Skin epidermis (tissue), 12 donors: Measurements from ENCODE around the gene CLEC7A.

ENCODE experiments used
- H3K27ac ChIP-seq, 21 experiments: fragments of 200-600 bp; sonication (generic) in 11 of 21; one replicate each; pipeline ENCODE4 v1.5.0; 2020; ENCODE audit warnings: mild to moderate bottlenecking in 3 of 21, inconsistent platforms in 2 of 21, moderate library complexity in 2 of 21
- H3K4me3 ChIP-seq, 7 experiments: fragments of 200-600 bp; sonication (generic) in 2 of 7; one replicate each; pipeline ENCODE4 v1.5.0; 2020; ENCODE audit warnings: inconsistent platforms in 2 of 7, mild to moderate bottlenecking in 2 of 7, moderate library complexity in 1 of 7

CLEC7A gene

DNA sequence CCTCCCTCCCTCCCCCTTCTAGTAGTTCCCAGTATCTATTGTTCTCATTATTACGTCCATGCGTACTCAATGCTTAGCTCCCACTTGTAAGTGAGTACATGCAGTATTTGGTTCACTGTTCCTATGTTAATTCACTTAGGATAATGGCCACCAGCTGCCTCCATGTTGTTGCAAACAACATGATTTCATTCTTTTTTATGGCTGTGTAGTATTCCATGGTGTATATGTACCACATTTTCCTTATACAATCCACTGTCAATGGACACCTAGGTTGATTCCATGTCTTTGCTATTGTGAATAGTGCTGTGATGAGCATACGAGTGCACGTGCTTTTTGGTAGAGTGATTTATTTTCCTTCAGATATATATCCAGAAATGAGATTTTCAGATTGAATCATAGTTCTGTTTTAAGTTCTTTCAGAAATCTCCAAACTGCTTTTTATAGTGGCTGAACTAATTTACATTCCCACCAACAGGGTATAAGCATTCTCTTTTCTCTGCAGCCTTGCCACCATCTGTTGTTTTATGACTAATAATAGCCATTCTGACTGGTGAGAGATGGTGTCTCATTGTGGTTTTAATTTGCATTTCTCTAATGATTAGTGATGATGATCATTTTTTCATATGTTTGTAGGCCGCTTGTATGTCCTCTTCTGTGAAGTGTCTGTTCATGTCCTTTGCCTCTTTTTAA, 17.9 kb upstream of the CLEC7A start:
- no peak overlapping the region for H3K27ac ChIP-seq
- no peak overlapping the region for H3K4me3 ChIP-seq

DNA sequence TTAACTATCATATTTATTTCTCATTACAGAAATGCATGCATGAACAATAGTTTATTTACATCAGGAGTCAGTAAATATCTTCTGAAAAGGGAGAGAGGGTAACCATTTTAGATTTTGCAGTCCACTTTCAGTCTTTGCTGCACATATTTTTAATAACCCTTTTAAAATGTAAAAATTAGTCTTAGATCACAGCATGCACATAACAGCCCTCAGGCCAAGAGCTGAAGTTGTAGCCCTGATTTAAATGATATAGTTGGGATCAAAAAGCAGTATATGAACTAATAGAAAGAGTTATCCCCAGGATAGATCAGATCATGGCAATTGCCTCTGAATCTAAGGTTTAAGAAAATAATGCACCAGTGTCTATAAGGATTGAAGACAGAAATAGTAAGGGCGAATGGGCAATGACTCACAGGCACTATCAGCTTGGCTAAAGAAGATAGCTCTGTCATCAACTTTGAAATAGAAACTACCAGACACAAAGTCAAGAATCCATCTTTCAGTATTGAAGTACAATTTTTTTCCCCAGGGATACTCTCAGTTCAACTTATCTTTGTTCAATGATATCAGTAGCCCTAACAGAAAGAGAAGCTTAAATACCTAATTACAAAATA, 13.1 kb upstream of the CLEC7A start:
- no peak overlapping the region for H3K4me3 ChIP-seq
- H3K27ac ChIP-seq = no peak overlapping the region

DNA sequence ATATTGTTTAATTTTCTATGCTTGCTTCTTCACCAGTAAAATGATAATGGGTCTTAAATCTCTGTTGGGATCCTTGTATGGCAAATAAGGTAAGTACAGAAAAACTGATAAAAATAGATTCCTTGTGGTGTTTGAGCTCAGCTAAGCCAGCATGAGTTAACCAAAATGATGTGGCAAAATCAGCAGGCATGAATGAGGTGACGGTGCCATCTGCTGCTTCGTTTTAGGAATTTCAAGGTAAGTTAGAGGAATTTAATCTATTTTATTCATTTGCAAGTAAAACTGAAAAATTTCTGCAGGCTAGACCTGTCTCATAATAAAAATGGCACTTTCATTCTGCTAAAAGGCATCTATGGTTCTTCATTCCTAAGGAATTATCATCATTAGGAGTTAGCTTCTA, 10.0 kb upstream of the CLEC7A start:
- Histone ChIP-seq H3K4me3 (no peak overlapping the region), H3K27ac (no peak overlapping the region)

DNA sequence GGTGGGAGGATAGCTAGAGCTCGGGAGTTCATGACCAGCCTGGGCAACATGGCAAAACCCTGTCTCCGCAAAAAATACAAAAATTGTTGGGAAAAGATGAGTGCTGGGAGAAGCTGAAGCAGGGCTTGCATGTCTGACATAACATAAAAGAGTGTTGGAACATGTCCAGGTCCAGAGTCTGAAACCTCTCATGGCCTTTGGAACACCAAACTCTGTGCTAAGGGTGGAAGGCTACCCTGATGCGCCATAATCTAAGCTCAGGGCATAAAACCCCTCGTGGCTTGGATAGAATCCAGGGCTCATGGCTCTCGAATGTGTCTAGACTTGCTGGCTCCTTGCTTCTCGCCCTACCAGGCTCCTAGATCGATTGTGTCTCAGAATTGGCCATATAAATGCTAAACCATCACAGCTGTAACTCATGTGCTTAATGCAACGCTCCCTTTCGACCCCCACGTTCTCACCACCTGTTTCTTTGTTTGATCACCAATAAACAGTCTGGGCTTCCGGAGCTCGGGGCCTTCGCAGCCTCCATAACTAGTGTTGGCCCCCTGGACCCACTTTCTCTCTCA, 6.7 kb upstream of the CLEC7A start:
- no peak overlapping the region for H3K27ac ChIP-seq

DNA sequence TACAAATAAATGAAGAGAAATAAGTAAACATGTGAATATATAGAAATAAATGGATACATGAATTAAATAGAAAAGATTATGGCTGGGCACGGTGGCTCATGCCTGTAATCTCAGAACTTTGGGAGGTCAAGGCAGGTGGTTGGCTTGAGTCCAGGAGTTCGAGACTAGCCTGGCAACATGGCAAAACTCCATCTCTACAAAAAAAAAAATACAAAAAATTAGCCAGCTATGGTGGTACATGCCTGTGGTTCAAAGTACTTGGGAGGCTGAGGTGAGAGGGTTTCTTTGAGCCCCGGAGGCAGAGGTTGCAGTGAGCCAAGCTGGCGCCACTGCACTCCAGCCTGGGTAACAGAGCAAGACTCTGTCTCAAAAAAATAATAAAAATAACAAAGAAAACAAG, 5.1 kb upstream of the CLEC7A start:
- no peak overlapping the region for H3K27ac ChIP-seq
- no peak overlapping the region for H3K4me3 ChIP-seq

More for the DNA sequence above, 6.7 kb upstream of the CLEC7A start:
- H3K4me3 ChIP-seq = no peak overlapping the region

DNA sequence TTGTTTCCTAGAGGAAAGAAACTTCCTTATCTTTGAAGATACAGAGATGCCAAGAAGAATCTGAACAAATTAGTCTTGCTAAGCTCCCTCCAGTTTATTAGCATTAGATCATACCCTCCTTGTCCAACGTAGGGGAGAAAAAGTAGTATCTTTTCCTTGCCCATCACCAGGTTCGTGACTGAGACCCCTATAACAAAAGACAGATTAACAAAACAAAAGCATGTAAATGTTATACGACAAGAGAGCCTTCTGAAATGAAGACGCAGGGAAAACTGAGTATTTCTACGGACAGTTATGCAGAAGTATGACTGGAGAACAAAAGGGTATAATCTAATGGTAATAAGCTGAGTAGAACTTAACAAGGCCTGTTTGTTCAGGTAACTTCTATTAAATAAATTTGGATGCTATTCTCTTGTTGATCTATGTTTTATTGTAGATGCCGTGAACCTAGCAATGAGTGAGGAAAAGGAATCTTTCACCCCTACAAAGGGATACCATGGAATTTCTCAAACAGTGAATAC, 2.9 kb upstream of the CLEC7A start:
- H3K27ac ChIP-seq = no peak overlapping the region

DNA sequence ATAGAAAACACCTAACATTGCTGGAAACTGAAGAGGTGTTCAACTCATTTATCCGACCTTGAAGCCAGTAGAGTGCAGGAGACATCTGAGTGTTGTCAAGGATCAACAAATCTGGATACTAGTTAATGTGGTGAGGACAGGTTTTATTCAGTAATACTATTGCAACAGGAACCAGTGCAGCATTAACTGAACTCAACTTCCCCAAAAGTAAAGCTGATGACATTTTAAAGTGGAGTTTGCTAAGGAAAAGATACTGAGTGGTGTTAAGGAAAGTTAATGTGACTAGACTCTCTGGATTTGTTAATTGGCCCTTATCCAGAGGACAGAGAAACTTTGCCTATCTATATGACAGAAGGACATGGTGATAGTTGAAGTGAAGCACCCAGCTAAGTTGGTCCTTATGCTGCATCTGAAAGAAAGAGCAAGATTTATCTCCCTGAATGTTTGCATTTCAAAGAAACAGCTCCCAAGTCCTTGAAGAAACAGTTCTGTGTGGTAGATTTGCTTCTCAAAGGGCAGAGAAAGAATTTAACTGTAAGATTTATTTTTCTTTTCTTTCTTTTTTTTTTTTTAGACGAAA, 1.2 kb upstream of the CLEC7A start:
- Histone ChIP-seq H3K4me3 (no peak overlapping the region), H3K27ac (peak overlapping the region in 11 of 21 experiments; percentile 6 to 87 (median 78))

More for the DNA sequence above, 2.9 kb upstream of the CLEC7A start:
- no peak overlapping the region for H3K4me3 ChIP-seq

DNA sequence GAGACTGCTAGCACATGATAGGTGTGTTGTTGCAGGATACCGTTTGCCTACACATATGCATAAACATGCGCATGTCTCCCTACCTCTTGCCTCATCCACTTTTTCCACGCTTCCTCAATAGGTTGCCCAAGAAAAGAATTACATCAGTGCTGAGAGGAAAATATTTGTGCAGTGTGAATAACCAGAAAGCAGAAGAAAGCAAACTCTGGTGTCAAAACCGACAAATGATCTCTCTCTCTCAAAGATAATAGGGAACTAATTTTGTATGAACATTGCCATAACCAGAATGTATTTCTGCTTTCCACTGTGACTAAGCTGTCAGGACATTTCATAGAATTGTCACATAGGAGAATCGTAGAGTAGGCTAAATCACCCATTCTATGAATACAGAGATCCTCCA, 1.3 kb downstream of the CLEC7A start:
- H3K4me3 ChIP-seq = peak overlapping the region in 5 of 7 experiments; percentile 11 to 35 (median 27)
- peak overlapping the region in 13 of 21 experiments; percentile 39 to 87 (median 79) for H3K27ac ChIP-seq

DNA sequence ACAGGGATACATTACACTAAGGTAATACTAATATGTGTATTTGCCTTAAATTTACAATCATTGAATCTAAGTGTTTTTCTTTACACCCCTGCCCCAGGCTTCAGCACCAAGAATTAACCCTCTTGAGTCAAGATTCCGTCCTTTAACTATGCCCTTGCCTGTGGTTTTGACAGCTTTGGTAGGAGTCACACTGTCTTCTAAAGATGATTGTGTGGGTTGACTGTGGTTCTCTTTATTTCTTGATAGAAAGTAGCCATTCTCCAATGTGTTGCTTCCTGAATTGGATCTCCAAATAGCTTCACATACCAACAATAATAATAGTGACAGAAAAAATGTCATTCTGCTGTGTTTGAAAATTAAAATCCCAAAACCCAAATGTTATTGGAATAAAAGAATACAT, 3.6 kb downstream of the CLEC7A start:
- H3K4me3 ChIP-seq = no peak overlapping the region
- no peak overlapping the region for H3K27ac ChIP-seq

DNA sequence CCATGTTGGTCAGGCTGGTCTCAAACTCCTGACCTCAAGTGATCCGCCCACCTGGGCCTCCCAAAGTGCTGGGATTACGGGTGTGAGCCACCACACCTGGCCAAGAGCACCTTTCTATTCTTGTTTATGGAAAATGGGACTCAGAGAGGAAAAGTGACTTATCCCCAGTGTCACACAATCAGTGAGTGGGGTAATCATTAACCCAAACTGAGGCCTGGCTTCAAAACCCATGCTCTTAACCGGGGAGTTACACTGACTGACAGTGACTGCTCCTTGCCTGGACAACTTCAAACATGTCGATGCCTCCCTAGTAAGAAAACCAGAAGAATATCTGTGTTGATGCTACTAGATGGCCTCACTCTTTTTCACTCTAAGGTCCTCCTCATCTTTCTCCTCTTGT, 7.3 kb downstream of the CLEC7A start:
- Histone ChIP-seq H3K27ac (peak overlapping the region in 1 of 21 experiments; percentile 29), H3K4me3 (no peak overlapping the region)

DNA sequence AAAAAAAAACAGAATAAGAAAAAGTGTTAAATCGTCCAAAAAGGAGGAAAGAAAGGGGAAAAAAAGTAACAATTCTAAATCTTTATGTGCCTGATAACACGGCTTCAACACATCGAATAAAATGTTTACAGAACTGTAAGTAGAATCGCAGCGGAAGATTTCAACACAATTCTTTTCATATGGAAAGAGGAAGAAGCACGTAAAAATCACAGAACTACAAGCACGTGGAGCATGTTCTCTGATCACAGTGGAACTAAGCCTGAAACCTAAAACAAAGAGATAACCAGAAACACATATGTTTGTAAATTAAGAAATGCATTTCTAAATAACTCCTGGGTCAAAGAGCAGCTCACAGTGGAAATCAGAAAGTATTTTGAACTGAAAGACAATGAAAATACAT, 8.7 kb downstream of the CLEC7A start:
- H3K4me3 ChIP-seq = no peak overlapping the region
- peak overlapping the region in 3 of 21 experiments; percentile 14 to 26 (median 22) for H3K27ac ChIP-seq

DNA sequence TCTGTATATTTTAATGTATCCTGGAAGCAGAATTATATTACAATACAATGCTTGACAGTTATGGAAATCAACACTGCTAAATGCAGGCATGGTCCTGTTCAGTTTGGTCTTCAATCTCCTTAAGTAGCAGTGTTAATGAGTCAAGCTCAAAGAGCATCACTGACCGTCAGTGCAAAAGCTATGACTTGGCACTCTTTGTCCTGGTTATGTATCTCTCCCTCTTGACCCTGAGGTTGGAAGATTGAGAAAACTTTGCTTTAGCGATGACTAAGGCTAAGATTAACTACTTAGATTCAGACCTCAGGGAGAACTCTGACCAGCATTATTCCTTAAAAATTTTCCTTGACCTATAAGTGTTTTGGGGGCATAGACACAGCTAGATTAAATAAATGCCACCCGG, 10.9 kb downstream of the CLEC7A start:
- Histone ChIP-seq H3K4me3 (no peak overlapping the region), H3K27ac (no peak overlapping the region)

DNA sequence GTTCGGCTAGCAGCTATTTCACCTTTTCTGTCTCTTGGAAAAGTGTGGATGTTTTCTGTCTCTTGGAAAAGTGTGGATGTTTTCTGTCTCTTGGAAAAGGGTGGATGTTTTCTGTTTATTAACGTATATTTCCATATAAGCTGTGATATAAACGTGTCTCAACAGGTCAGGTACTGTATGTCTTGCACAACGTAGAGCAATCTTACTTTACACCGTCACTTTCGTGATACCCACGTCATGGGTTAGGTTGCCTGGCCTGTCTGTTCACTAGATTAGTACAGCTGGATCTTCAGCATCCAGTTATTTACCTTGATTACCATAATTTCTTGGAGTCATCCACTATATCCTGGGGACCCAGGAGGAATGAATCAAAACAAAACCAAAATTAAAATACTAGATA, 14.1 kb downstream of the CLEC7A start:
- Histone ChIP-seq H3K4me3 (no peak overlapping the region), H3K27ac (no peak overlapping the region)

DNA sequence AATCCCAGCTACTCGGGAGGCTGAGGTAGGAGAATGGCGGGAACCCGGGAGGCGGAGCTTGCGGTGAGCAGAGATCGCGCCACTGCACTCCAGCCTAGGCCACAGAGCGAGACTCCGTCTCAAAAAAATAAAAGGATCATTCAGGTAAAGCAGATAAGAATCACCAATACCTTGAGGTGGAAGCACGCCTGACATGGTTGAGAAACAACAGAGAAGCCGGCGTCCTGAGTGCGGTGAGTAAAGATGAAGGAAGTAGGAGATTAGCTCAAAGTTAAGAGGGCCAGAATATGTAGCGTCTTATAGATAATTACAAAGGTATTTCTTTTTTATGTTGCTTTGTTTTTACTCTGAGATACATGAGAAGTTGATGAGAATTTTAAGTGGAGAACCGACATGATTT, 14.7 kb downstream of the CLEC7A start:
- no peak overlapping the region for H3K4me3 ChIP-seq
- no peak overlapping the region for H3K27ac ChIP-seq

DNA sequence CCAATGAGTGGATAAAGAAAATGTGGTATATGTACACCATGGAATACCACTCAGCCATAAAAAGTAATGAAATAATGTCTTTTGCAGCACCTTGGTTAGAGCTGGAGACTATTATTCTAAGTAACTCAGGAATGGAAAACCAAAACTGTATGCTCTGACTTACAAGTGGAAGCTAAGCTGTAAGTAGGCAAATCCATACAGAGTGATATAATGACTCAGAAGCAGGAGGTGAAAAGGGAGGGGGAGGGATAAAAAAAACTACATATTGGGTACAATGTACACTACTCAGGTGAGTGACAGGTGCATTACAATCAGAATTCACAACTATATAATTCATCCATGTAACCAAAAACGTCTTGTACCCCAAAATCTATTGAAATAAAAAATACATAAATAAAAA, 16.1 kb downstream of the CLEC7A start:
- no peak overlapping the region for H3K27ac ChIP-seq
- no peak overlapping the region for H3K4me3 ChIP-seq

DNA sequence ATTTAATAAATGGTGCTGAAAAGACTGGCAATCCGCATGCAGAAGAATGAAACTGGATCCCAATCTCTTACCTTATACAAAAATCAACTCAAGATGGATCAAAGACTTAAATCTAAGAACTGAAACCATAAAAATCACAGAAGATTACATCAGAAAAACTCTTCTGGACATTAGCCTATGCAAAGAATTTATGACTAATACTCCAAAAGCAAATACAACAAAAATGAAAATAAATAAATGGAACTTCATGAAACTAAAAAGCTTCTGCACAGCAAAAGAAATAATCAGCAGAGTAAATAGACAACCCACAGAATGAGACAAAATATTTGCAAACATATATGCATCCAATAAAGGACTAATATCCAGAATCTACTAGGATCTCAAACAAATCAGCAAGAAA, 16.9 kb downstream of the CLEC7A start:
- Histone ChIP-seq H3K4me3 (no peak overlapping the region), H3K27ac (no peak overlapping the region)

DNA sequence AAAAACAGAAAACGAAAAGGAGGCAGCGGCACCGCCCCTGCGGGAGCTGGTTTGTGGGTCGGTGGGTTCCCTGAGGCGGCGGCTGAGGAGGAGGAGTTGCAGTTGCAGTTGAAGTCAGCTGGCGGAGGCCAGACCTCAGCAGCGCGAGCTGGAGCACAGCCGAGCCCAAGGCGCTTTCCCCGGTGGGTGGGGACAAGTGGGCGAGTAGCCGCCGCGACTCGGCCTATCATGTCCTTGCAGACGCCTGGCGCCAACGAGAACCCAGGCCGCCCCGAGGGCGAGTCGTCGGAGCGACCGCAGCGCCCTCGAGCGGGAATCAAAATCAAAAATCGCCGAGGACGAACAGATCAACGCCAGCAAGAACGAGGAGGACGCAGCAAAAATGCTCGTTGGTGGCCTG, 18.5 kb downstream of the CLEC7A start:
- H3K4me3 ChIP-seq = no peak overlapping the region
- H3K27ac ChIP-seq = no peak overlapping the region

DNA sequence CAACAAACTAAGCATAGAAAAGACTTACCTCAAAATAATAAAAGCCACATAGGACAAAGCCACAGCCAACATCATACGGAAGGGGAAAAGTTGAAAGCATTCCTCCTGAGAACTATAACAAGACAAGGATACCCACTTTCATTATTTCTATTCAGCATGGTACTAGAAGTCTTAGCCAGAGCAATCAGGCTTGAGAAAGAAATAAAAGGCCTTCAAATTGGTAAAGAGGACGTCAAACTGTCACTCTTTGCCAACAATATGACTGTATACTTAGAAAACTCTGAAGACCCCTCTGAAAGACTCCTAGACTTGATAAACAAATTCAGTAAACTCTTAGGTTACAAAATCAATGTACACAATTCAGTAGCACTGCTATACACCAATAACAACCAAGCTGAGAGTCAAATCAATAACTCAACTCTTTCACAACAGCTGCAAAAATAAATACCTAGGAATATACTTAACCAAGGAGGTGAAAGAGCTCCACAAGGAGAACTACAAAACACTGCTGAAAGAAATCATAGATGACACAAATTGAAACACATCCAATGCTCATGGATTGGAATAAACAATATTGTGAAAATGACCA, 19.6 kb downstream of the CLEC7A start:
- Histone ChIP-seq H3K27ac (no peak overlapping the region), H3K4me3 (no peak overlapping the region)

DNA sequence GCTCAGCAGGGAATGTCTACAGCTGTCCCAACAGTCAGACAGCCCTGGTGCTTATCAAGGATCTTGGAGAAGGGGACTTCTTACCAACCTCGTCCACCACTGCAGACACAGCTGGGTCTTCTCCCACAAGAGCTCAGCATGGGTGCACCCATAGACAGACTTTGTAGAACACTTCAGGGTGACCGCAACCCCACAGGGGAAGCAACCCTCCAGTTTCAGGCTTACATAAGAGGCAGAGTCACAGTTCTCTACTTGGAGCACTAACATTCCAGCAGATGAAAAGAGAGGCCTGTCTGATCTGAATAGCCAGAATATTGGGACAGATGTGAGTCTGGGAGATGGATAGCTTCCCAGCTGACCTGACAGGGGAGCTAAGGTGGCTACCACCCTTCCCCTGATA, 27.7 kb downstream of the CLEC7A start:
- no peak overlapping the region for H3K4me3 ChIP-seq
- H3K27ac ChIP-seq = peak overlapping the region in 1 of 21 experiments; percentile 22

DNA sequence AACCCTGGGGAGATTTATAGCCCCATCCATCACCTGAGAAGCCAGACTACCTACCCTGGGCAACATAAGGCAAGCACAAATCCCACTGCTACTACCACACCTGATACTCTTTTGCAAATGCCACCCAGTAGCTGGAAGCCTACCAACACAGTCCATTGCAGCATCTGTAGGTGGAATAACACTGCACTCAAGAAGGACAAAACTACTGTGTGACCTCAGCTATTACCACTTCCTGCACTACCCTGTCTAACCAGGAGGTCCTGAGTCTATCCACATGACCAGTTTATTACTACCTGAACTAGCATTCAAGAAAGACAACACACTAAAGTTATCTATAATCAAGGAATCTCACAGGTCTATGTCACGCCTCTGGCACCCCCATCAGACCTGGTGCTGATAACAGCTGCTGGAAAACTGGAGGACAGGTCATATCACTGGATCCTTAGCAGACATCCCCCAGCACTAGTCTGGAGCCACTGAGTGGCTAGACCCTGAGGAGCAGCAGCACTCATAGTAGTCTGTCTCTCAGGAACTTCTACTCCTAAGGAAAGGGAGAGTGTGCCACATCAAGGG, 28.3 kb downstream of the CLEC7A start:
- Histone ChIP-seq H3K27ac (peak overlapping the region in 10 of 21 experiments; percentile 3 to 64 (median 36)), H3K4me3 (no peak overlapping the region)
